Prostate gland (tissue), 2 donors: Measurements from ENCODE around the gene CIPC. TPM values are rescaled to one million over a fixed set of nuclear protein-coding genes. Genes with fewer than 3 reads are reported as not detected.

Source experiments
- DNase-seq: peaks from one replicate; pipeline ENCODE4 v3.0.0-alpha.2; 2019; ENCODE audit warnings: low spot score
- H3K27ac ChIP-seq, 2 donors: fragments of 200-600 bp; sonication (generic); 2 replicates each; pipeline ENCODE4 v1.5.1; 2017 to 2019
- H3K27me3 ChIP-seq: fragments of 200-600 bp; sonication (generic); replicated peaks from 2 replicates; pipeline ENCODE4 v1.5.1; 2019; ENCODE audit not compliant: insufficient read depth
- H3K36me3 ChIP-seq, 2 donors: fragments of 200-600 bp; sonication (generic); 1 replicate in 1 of 2; 2 replicates in 1 of 2; pipeline versions ENCODE4 v1.5.1 to v1.8.1; 2017 to 2019
- H3K4me1 ChIP-seq: fragments of 200-600 bp; sonication (generic); replicated peaks from 2 replicates; pipeline ENCODE4 v1.5.1; 2019
- H3K4me3 ChIP-seq, 2 donors: fragments of 200-600 bp; sonication (generic); 2 replicates each; pipeline ENCODE4 v1.5.1; 2017 to 2019
- H3K9me3 ChIP-seq: fragments of 200-600 bp; sonication (generic); 2 replicates; pipeline ENCODE4 v1.5.1; 2017
- POLR2A ChIP-seq: fragments of 450-650 bp; IDR thresholded peaks from one replicate; pipeline ENCODE4 v1.6.1; 2016; ENCODE audit warnings: antibody characterized with exemption, mild to moderate bottlenecking
- POLR2AphosphoS5 ChIP-seq: sonication (generic); formaldehyde crosslinking; IDR thresholded peaks from one replicate; pipeline ENCODE4 v1.6.1; 2017; ENCODE audit warnings: antibody characterized with exemption
- WGBS: methylation state at CpG from one replicate; pipeline ENCODE4 v1.1.5; 2018; 5-methylcytosine and 5-hydroxymethylcytosine counted together
- intact Hi-C: fragments of 100-400 bp; cut with DNase I; formaldehyde crosslinking; loops from one replicate; pipeline ENCODE4 v1.14.2; 2022
- total RNA-seq, 2 donors: library from RNA; depleted of rRNA; stranded (reverse); fragments of >200 nt; gene quantifications; one replicate each; pipeline ENCODE4 v1.1.0, GENCODE V29; 2016
- TF ChIP-seq, protein P1 (sequence below), 4 experiments: fragments of 200-600 bp in 2 of 4; fragments of 450-650 bp in 2 of 4; sonication (generic) in 2 of 4; IDR thresholded peaks; 1 replicate in 3 of 4; 2 replicates in 1 of 4; pipeline ENCODE4 v1.5.1; 2016 to 2019; ENCODE audit warnings: antibody characterized with exemption in 4 of 4, mild to moderate bottlenecking in 2 of 4, moderate library complexity in 2 of 4

Gene CIPC
- total RNA-seq, 2 donors from 2014 or later: 45.1 to 63.3 TPM

DNA sequence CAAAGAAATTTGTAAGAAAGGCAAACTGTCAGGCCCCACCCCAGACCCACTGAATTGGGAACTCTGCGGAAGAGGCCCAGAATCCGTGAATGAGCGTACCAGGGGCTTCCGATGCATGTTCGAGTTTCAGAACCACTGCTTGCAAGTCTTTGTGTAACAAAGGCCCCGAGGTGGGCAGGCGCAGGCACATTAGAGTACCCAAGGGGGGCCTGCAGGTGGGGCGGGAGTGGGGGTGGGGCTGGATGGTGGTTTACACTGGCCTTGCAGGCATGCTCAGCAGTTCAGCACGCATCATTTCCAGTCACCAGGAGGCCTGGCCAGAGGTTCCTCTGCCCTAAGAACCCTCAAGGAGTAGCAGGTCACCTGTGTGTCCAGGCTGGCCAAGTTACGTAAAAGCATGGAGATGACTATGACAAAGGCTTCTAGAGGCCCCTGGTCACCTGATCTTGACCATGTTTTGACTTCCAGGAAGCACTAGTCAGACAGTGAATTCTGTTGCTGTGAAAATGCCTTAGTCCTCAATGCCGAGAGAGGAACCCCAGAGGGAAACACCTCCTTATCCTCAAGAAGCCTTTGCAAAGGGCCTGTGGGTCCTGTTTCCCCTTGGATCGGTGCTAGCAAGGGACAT lies 36.3 kb upstream of the CIPC start:
- no peak for DNase-seq
- Histone ChIP-seq H3K27me3 (no peaks in the 10 kb centered on the region), H3K4me3 (no peak overlapping the region), H3K4me1 (no peaks in the 10 kb centered on the region), H3K9me3 (no peaks in the 10 kb centered on the region), H3K36me3 (no peaks in the 10 kb centered on the region), H3K27ac (no peak overlapping the region)
- TF ChIP-seq POLR2A (no peak), POLR2AphosphoS5 (no peak)
- TF ChIP-seq, protein P1, sequence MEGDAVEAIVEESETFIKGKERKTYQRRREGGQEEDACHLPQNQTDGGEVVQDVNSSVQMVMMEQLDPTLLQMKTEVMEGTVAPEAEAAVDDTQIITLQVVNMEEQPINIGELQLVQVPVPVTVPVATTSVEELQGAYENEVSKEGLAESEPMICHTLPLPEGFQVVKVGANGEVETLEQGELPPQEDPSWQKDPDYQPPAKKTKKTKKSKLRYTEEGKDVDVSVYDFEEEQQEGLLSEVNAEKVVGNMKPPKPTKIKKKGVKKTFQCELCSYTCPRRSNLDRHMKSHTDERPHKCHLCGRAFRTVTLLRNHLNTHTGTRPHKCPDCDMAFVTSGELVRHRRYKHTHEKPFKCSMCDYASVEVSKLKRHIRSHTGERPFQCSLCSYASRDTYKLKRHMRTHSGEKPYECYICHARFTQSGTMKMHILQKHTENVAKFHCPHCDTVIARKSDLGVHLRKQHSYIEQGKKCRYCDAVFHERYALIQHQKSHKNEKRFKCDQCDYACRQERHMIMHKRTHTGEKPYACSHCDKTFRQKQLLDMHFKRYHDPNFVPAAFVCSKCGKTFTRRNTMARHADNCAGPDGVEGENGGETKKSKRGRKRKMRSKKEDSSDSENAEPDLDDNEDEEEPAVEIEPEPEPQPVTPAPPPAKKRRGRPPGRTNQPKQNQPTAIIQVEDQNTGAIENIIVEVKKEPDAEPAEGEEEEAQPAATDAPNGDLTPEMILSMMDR (IDR thresholded peaks at IDR 0.05): no peak
- 91% methylated on average over 12 of the region's 12 CpGs for WGBS
- intact Hi-C loops: no loop called here

GRCh38 chr14:77062261-77062660 lies 35.8 kb upstream of the CIPC start:
- intact Hi-C loops: no loop called here

GRCh38 chr14:77063571-77064171 lies 34.4 kb upstream of the CIPC start:
- 61% methylated on average over 10 of the region's 10 CpGs for WGBS
- no peak overlapping the region for H3K27ac ChIP-seq
- no peak overlapping the region for H3K4me3 ChIP-seq
- no peak for DNase-seq
- no peaks in the 10 kb centered on the region for H3K9me3 ChIP-seq
- H3K36me3 ChIP-seq: no peaks in the 10 kb centered on the region
- no peaks in the 10 kb centered on the region for H3K27me3 ChIP-seq
- no peaks in the 10 kb centered on the region for H3K4me1 ChIP-seq
- TF ChIP-seq POLR2A (no peak), POLR2AphosphoS5 (no peak)
- TF ChIP-seq, protein P1 (IDR thresholded peaks at IDR 0.05): no peak
- intact Hi-C loops: no loop called here

More at GRCh38 chr14:77062261-77062660, 35.8 kb upstream of the CIPC start:
- Histone ChIP-seq H3K36me3 (no peaks in the 10 kb centered on the region), H3K27me3 (no peaks in the 10 kb centered on the region), H3K9me3 (no peaks in the 10 kb centered on the region), H3K4me1 (no peaks in the 10 kb centered on the region), H3K27ac (no peak overlapping the region), H3K4me3 (no peak overlapping the region)
- no peak for DNase-seq
- TF ChIP-seq POLR2AphosphoS5 (no peak), POLR2A (no peak)
- TF ChIP-seq, protein P1 (IDR thresholded peaks at IDR 0.05): no peak
- 88% methylated on average over 3 of the region's 3 CpGs for WGBS

DNA sequence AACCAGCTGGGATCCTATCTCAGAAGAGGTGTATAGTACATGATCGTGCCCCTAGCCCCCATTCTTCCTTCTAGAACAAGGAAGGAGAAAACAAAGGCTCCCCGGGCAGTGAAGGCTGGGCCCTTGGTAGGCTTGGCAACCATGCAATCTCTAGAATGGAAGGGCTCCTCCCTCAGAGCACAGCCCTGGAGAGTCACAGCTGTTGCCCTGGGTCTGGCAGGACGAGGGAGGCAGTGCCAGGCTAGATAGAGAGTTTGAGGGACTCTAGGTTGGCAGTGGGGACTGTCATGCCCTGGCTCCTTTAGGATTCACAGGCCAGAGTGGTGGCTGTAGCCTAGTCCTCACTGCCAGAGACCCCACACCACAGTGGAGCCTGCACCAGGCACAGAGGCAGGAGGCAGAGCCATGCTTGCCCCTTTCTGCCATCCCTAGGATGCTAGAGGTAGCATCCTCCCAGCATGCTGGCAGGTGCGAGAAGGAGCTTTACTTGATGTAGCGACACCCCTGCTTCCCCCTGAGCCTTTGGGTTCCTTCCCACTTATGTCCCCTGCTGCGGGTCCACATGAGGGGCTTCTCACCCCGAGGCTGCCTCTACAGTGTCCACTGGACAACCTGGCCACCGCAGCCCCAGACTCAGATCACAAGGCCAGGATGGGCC lies 33.4 kb upstream of the CIPC start:
- Histone ChIP-seq H3K36me3 (no peaks in the 10 kb centered on the region), H3K4me1 (peaks cover 3% of the 10 kb centered on the region), H3K9me3 (no peaks in the 10 kb centered on the region), H3K27ac (no peak overlapping the region), H3K27me3 (no peaks in the 10 kb centered on the region), H3K4me3 (no peak overlapping the region)
- no peak for DNase-seq
- TF ChIP-seq POLR2AphosphoS5: no peak
- TF ChIP-seq POLR2A: no peak
- TF ChIP-seq, protein P1 (IDR thresholded peaks at IDR 0.05): no peak
- 90% methylated on average over 8 of the region's 8 CpGs for WGBS
- intact Hi-C loops: loop anchor here (5.0 kb wide), 1 partner anchor 152 kb away; no protein-coding TSS in a partner anchor
